WTC11 (cell line): ENCODE measurements around the gene TCN2. TPM values are rescaled to one million over a fixed set of nuclear protein-coding genes. Genes with fewer than 3 reads are reported as not detected.

ENCODE experiments used
- ATAC-seq: fragments of 200-7000 bp; cut with Tn5 transposase; 2 replicates; pipeline ENCODE4 v1.10.0; 2021; ENCODE audit warnings: mild to moderate bottlenecking, moderate library complexity
- CTCF ChIA-PET: fragments of 300-600 bp; sonication (Branson Sonifier 250); formaldehyde crosslinking; loops from one replicate; lab custom pipeline; 2021; ENCODE audit warnings: antibody characterized with exemption; lab: Charles Lee
- POLR2A ChIA-PET: fragments of 350-600 bp; sonication (Branson Sonifier 250); formaldehyde crosslinking; loops from one replicate; lab custom pipeline; 2021; ENCODE audit warnings: antibody characterized with exemption; lab: Charles Lee
- DNase-seq: peaks from one replicate; pipeline ENCODE4 v3.0.0; 2021; ENCODE audit warnings: low spot score
- H3K27ac Mint-ChIP-seq: 2 replicates; pipeline ENCODE4 v1.8.0; 2021; ENCODE audit warnings: mixed read lengths
- H3K27me3 Mint-ChIP-seq: 2 replicates; pipeline ENCODE4 v1.8.0; 2021; ENCODE audit warnings: low read depth, mild to moderate bottlenecking, moderate library complexity, mixed read lengths
- H3K36me3 Mint-ChIP-seq: 2 replicates; pipeline ENCODE4 v1.8.0; 2021; ENCODE audit warnings: mixed read lengths
- H3K4me1 Mint-ChIP-seq: 2 replicates; pipeline ENCODE4 v1.8.0; 2022; ENCODE audit warnings: mixed read lengths
- H3K4me3 Mint-ChIP-seq: 2 replicates; pipeline ENCODE4 v1.8.0; 2021; ENCODE audit warnings: mild to moderate bottlenecking, moderate library complexity, mixed read lengths
- H3K9me3 Mint-ChIP-seq: 2 replicates; pipeline ENCODE4 v1.8.0; 2021; ENCODE audit warnings: mixed read lengths
- AR ChIP-seq: fragments of 250-450 bp; sonication (Bioruptor Pico); IDR thresholded peaks from 2 replicates; pipeline ENCODE4 v1.9.0; 2021; ENCODE audit warnings: mild to moderate bottlenecking
- ATF2 ChIP-seq: sonication (generic); formaldehyde crosslinking; IDR thresholded peaks from 2 replicates; pipeline ENCODE4 v1.8.1; 2022; ENCODE audit warnings: low read depth, missing genetic modification reagents, borderline replicate concordance
- ATF3 ChIP-seq: sonication (generic); formaldehyde crosslinking; conservative IDR thresholded peaks from 2 replicates; pipeline ENCODE4 v1.8.1; 2022; ENCODE audit warnings: mild to moderate bottlenecking, missing genetic modification reagents
- CDX4 ChIP-seq: fragments of 250-450 bp; sonication (Bioruptor Pico); IDR thresholded peaks from 2 replicates; pipeline ENCODE4 v1.9.0; 2021; ENCODE audit warnings: moderate library complexity, mild to moderate bottlenecking, inconsistent platforms, borderline replicate concordance
- CREB1 ChIP-seq: sonication (generic); formaldehyde crosslinking; IDR thresholded peaks from 2 replicates; pipeline ENCODE4 v1.8.0; 2023; ENCODE audit warnings: mild to moderate bottlenecking, missing genetic modification reagents
- CREM ChIP-seq: sonication (generic); formaldehyde crosslinking; IDR thresholded peaks from 2 replicates; pipeline ENCODE4 v1.8.1; 2022; ENCODE audit warnings: mild to moderate bottlenecking, missing genetic modification reagents, moderate library complexity
- EMX1 ChIP-seq: fragments of 250-450 bp; sonication (Bioruptor Pico); IDR thresholded peaks from 2 replicates; pipeline ENCODE4 v1.8.0; 2021; ENCODE audit warnings: mild to moderate bottlenecking
- IRF1 ChIP-seq: sonication (generic); formaldehyde crosslinking; IDR thresholded peaks from 2 replicates; pipeline ENCODE4 v1.8.0; 2023; ENCODE audit warnings: missing genetic modification reagents
- IRF2 ChIP-seq: sonication (generic); formaldehyde crosslinking; IDR thresholded peaks from 2 replicates; pipeline ENCODE4 v1.8.0; 2022; ENCODE audit warnings: low read depth, missing genetic modification reagents, borderline replicate concordance
- MLX ChIP-seq: sonication (generic); formaldehyde crosslinking; IDR thresholded peaks from 2 replicates; pipeline ENCODE4 v1.8.1; 2023; ENCODE audit warnings: mild to moderate bottlenecking, missing genetic modification reagents, moderate library complexity
- NFATC4 ChIP-seq: fragments of 250-450 bp; sonication (Bioruptor Pico); IDR thresholded peaks from 2 replicates; pipeline ENCODE4 v1.9.0; 2021; ENCODE audit warnings: mild to moderate bottlenecking
- OVOL2 ChIP-seq: fragments of 250-450 bp; sonication (Bioruptor Pico); IDR thresholded peaks from 2 replicates; pipeline ENCODE4 v1.9.0; 2021; ENCODE audit warnings: mild to moderate bottlenecking, borderline replicate concordance
- PREB ChIP-seq: sonication (generic); formaldehyde crosslinking; IDR thresholded peaks from 2 replicates; pipeline ENCODE4 v1.8.1; 2022; ENCODE audit warnings: mild to moderate bottlenecking, missing genetic modification reagents, moderate library complexity, borderline replicate concordance
- RORB ChIP-seq: fragments of 250-450 bp; sonication (Bioruptor Pico); IDR thresholded peaks from 2 replicates; pipeline ENCODE4 v1.9.0; 2021; ENCODE audit warnings: mild to moderate bottlenecking
- TCF7 ChIP-seq: sonication (generic); formaldehyde crosslinking; IDR thresholded peaks from 2 replicates; pipeline ENCODE4 v1.8.0; 2022; ENCODE audit warnings: mild to moderate bottlenecking, low read depth, missing genetic modification reagents, moderate library complexity
- TEAD1 ChIP-seq: sonication (generic); formaldehyde crosslinking; IDR thresholded peaks from 2 replicates; pipeline ENCODE4 v1.8.0; 2022; ENCODE audit warnings: mild to moderate bottlenecking, missing genetic modification reagents
- TP53 ChIP-seq: sonication (generic); formaldehyde crosslinking; IDR thresholded peaks from 2 replicates; pipeline ENCODE4 v1.8.1; 2023; ENCODE audit warnings: mild to moderate bottlenecking, missing genetic modification reagents
- ZNF219 ChIP-seq: sonication (generic); formaldehyde crosslinking; IDR thresholded peaks from 2 replicates; pipeline ENCODE4 v1.8.0; 2023; ENCODE audit warnings: missing genetic modification reagents, mild to moderate bottlenecking, borderline replicate concordance
- ZNF232 ChIP-seq: sonication (generic); formaldehyde crosslinking; IDR thresholded peaks from 2 replicates; pipeline ENCODE4 v1.8.0; 2022; ENCODE audit warnings: mild to moderate bottlenecking, missing genetic modification reagents
- ZNF532 ChIP-seq: fragments of 250-450 bp; sonication (Bioruptor Pico); IDR thresholded peaks from 2 replicates; pipeline ENCODE4 v1.9.0; 2021; ENCODE audit warnings: mild to moderate bottlenecking, borderline replicate concordance
- total RNA-seq: library from RNA; stranded (reverse); gene quantifications from 3 replicates; pipeline ENCODE4 v1.2.3, GENCODE V29; 2021

TCN2 gene
- total RNA-seq, 1 experiment from 2014 or later = 39.0 TPM

GRCh38 chr22:30598986-30599385 is 8.0 kb upstream of the TCN2 start (continued):
- TF ChIP-seq CREB1 (CRISPR knock-in tag) (no peak), TEAD1 (CRISPR knock-in tag) (no peak), ATF2 (CRISPR knock-in tag) (no peak), EMX1 (CRISPR knock-in tag) (no peak)
- TF ChIP-seq, all 79 proteins: peak for 0

- H3K27me3 Mint-ChIP-seq = no peaks in the 10 kb centered on the region
- no peak for TF ChIP-seq CDX4 (CRISPR knock-in tag)
- H3K4me3 Mint-ChIP-seq = no peak overlapping the region
- POLR2A ChIA-PET = no interaction called here
- CTCF ChIA-PET = interaction anchor here (0.8 to 2.4 kb wide), 6 partner anchors 25 to 156 kb away, joined by 3 to 11 read pairs (median 4); partner anchors contain the start of gene GAL3ST1
- no peaks in the 10 kb centered on the region for H3K36me3 Mint-ChIP-seq
- ATAC-seq (no peak), DNase-seq (no peak)
- H3K27ac Mint-ChIP-seq = no peak overlapping the region
- H3K9me3 Mint-ChIP-seq = peaks cover 7% of the 10 kb centered on the region; the same call in 1 of the 2 replicates
- peaks cover 9% of the 10 kb centered on the region for H3K4me1 Mint-ChIP-seq
These were observed 6.1 kb upstream of the TCN2 start for GRCh38 chr22:30600921-30601320.

GRCh38 chr22:30601464-30601863 is 5.5 kb upstream of the TCN2 start:
- Mint-ChIP-seq H3K9me3 (peaks cover 7% of the 10 kb centered on the region; the same call in 1 of the 2 replicates), H3K4me1 (peaks cover 13% of the 10 kb centered on the region), H3K27me3 (no peaks in the 10 kb centered on the region), H3K27ac (no peak overlapping the region), H3K36me3 (no peaks in the 10 kb centered on the region), H3K4me3 (no peak overlapping the region)
- no peak for DNase-seq
- ATAC-seq = no peak
- POLR2A ChIA-PET = no interaction called here
- CTCF ChIA-PET = interaction anchor here (0.6 to 2.4 kb wide), 30 partner anchors 10 to 1206 kb away, joined by 3 to 11 read pairs (median 4); partner anchors contain the start of genes GAL3ST1 and PES1
- TF ChIP-seq ATF3 (CRISPR knock-in tag) (no peak), NFATC4 (CRISPR knock-in tag) (no peak), IRF1 (CRISPR knock-in tag) (no peak), OVOL2 (CRISPR knock-in tag) (no peak), IRF2 (no peak), ZNF532 (no peak), ZNF219 (CRISPR knock-in tag) (no peak), TP53 (CRISPR knock-in tag) (no peak), RORB (CRISPR knock-in tag) (no peak), TEAD1 (CRISPR knock-in tag) (no peak), TCF7 (CRISPR knock-in tag) (no peak), AR (CRISPR knock-in tag) (no peak), ZNF232 (CRISPR knock-in tag) (no peak), PREB (CRISPR knock-in tag) (no peak), MLX (no peak), CREM (CRISPR knock-in tag) (no peak)
